Measurements from ENCODE around the gene DTX1. TPM values are rescaled to one million over a fixed set of nuclear protein-coding genes. Genes with fewer than 3 reads are reported as not detected.
A peak's percentile ranks its signal among the peaks of the same experiment; 100 is the strongest.

Gene DTX1
- total RNA-seq, 2 donors from 2014 or later, result 20.7 to 27.7 TPM

DNA sequence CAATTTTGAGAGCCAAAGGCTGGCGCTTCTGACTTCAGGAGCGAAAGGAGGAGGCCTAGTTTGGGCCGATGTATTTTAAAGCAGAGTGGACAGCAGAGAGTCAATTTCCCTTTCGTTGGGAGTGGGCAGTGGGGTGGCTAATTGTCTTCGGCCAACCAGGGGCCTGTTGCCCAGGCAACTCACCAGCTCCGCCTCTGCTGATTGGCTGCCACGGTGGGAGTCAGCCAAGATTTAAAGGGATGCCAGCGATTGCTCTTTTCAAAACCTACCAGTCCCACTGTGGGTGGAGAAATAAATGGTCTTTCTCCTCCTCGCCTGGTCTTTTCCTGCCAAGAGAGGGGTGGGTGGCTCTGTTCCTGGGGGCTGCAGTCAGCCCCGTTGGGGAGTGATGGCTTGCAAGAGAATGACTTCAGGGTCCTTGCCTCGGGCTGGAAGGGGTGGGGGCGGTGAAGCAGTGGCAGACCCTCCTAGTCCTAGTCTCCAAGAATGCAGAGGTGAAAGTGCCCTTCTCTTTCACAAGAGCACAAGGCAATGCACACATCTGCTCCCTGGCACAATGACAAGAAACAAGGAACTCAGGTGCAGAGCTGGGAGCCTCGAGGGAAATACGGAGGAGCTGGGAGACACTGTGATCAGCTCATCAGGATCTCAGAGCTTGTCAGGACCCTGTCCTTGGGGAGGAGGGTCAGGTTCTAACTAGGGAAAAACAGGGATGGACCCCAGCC is 41.3 kb downstream of the DTX1 start:
- peak; percentile 12 for ATAC-seq

DNA sequence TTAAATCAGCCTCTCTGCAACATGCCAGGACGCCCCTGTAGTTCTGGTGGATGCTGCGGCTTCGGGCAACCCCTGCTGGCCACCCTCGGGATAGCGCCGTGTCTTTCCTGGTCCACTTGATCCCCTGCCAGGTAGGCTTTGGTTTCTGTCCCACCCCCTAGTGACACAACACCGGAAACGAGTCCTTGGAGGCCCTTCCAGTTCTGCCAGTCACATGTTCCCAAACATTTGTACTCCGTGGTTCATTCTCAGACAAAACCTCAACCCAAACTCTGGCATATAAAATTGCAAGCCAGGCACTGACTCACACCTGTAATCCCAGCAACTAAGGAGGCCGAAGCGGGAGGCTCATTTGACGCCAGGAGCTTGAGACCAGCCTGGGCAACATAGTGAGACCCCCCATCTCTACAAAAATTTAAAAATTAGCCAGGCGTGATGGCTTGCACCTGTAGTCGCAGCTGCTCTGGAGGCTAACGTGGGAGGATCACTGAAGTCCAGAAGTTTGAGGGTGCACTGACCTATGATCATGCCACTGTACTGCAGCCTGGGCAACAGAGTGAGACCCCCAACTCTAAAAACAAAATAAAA is 42.0 kb downstream of the DTX1 start:
- Mint-ChIP-seq H3K4me3 (no peak overlapping the region), H3K27me3 (no peaks in the 10 kb centered on the region), H3K4me1 (peaks cover 19% of the 10 kb centered on the region), H3K36me3 (ENCODE audit: low read depth) (no peaks in the 10 kb centered on the region), H3K27ac (no peak overlapping the region)
- peak; percentile 85 for ATAC-seq
- H3K9me3 ChIP-seq (ENCODE audit: control insufficient read depth, low read length, poor library complexity, severe bottlenecking), result no peaks in the 10 kb centered on the region
- peak; percentile 44 to 56 (median 56) for DNase-seq

More for the DNA sequence above, 41.3 kb downstream of the DTX1 start:
- Mint-ChIP-seq H3K27ac (peak overlapping the region; percentile 54), H3K4me3 (no peak overlapping the region), H3K27me3 (no peaks in the 10 kb centered on the region), H3K4me1 (peaks cover 19% of the 10 kb centered on the region), H3K36me3 (ENCODE audit: low read depth) (no peaks in the 10 kb centered on the region)
- DNase-seq, result no peak
- H3K9me3 ChIP-seq (ENCODE audit: control insufficient read depth, low read length, poor library complexity, severe bottlenecking), result no peaks in the 10 kb centered on the region

DNA sequence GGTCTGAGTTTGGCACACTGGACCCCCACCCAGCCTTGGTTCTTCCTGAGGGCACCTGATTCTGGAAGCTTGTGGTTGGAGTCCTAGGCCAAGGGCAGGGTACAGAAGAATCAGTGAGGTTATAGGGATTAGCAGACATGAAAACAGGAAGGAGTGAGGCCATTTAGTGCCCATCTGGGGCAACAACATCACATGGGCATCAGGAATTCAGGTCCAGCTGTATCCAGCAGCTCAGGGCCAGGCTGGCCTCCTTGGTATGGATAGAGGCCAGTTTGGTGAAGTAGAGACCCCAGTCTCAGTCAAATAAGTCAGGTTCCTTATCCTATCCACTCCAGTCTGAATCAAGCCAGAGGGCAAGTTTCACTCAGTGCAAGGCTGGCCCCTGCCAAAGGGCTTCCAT is 42.8 kb downstream of the DTX1 start:
- Mint-ChIP-seq H3K27me3 (no peaks in the 10 kb centered on the region), H3K36me3 (ENCODE audit: low read depth) (no peaks in the 10 kb centered on the region), H3K4me1 (peaks cover 22% of the 10 kb centered on the region), H3K27ac (peak overlapping the region; percentile 24), H3K4me3 (no peak overlapping the region)
- ATAC-seq, result no peak
- no peaks in the 10 kb centered on the region for H3K9me3 ChIP-seq (ENCODE audit: control insufficient read depth, low read length, poor library complexity, severe bottlenecking)
- DNase-seq, result no peak

DNA sequence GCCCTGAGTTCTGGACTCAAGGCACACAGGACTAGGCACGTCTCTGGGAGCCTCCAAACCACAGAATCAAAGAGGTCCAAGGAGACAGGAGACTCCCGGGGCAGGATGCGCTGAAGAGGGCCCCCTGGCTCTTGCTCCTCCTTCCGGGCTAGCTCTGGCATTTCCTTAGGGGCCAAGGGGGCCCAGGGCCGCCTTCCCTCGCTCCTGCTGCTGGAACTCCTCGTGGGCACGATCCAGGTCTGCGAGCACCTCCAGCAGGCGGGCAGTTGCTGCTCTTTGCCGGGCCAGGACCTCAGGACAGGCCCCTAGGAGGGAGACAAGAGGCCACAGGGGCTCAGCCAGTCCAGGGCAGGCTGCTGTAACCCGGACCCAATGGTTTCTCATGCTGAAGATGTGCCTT is 43.2 kb downstream of the DTX1 start:
- no peak overlapping the region for H3K4me3 Mint-ChIP-seq
- ATAC-seq (no peak), DNase-seq (no peak)
- H3K27ac Mint-ChIP-seq, result peak overlapping the region; percentile 24
- H3K4me1 Mint-ChIP-seq, result peaks cover 22% of the 10 kb centered on the region
- H3K9me3 ChIP-seq (ENCODE audit: control insufficient read depth, low read length, poor library complexity, severe bottlenecking), result no peaks in the 10 kb centered on the region
- no peaks in the 10 kb centered on the region for H3K36me3 Mint-ChIP-seq (ENCODE audit: low read depth)
- no peaks in the 10 kb centered on the region for H3K27me3 Mint-ChIP-seq

DNA sequence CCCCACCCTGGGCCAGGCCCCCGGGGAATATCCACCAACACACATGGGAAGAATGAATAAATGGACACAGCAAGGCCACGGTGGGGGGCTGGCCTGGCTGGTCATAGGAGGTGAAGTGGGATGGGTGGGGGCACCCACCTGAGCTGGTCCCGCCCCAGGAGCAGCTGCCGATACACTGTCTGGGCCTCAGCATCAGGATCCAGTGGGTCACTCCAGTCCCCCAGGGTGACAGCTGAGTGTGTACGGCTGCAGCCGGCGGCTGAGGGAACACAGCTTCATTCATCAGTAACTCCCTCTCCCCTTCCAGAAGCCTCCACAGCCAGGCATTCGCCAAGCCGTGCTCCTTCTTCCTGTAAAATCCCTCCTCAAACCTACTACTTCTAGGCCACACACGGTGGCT is 45.2 kb downstream of the DTX1 start:
- no peaks in the 10 kb centered on the region for H3K36me3 Mint-ChIP-seq (ENCODE audit: low read depth)
- H3K4me1 Mint-ChIP-seq, result peaks cover 19% of the 10 kb centered on the region
- no peak overlapping the region for H3K27ac Mint-ChIP-seq
- H3K9me3 ChIP-seq (ENCODE audit: control insufficient read depth, low read length, poor library complexity, severe bottlenecking), result no peaks in the 10 kb centered on the region
- ATAC-seq (no peak), DNase-seq (no peak)
- H3K4me3 Mint-ChIP-seq, result no peak overlapping the region
- H3K27me3 Mint-ChIP-seq, result no peaks in the 10 kb centered on the region

DNA sequence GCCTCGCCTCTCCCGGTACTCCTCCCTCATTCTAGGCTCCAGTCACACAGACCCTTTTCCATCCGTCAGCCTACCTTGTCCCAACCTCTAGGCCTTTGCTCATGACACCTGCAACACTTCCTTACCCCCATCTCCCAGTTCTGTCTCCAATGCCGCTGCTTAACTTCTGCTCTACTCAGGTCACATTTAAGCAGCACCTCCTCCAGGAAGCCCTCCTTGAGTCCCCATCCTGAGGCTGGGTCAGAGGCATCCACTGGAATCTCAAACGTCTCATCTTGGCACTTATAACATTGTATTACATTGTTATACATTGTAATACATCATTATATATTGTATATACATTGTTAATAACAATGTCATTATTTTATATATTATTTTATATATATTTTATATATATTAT is 46.3 kb downstream of the DTX1 start:
- Mint-ChIP-seq H3K27me3 (no peaks in the 10 kb centered on the region), H3K4me1 (peaks cover 18% of the 10 kb centered on the region), H3K36me3 (ENCODE audit: low read depth) (no peaks in the 10 kb centered on the region), H3K27ac (no peak overlapping the region), H3K4me3 (no peak overlapping the region)
- no peak for ATAC-seq
- no peak for DNase-seq
- H3K9me3 ChIP-seq (ENCODE audit: control insufficient read depth, low read length, poor library complexity, severe bottlenecking), result no peaks in the 10 kb centered on the region

DNA sequence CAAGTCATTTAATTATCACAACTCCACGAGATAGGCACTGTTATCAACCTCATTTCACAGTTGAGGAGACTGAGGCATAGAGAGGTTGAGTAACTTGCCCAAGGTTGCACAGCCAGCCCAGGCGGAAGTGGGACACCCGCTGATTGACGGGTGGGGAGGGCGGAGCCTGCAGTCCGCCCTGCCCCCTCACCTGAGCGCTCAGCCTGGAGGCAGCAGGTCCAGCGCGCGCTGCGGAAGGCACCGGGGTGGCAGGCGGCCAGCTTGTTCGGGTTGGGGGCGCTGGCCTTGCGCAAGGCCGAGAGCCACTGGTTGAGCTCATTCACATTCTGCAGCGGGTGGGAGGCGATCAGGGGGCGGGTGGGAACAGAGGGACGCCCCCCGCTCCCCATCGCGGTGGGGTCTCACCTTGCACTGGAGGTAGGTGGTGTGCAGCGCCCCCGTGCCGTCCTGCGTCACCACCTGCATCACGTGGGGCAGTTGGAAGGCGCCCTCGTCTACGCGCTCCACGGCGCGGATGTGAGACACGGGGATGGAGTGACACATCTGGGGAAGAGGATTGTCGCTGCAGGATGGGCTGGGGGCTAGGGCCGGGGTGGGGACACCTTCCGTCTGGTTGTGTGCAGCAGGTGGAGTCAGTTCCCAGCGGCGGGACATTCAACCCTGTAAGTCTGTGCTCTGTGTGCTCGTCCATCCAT is 47.4 kb downstream of the DTX1 start:
- H3K9me3 ChIP-seq (ENCODE audit: control insufficient read depth, low read length, poor library complexity, severe bottlenecking), result no peaks in the 10 kb centered on the region
- DNase-seq (peak in 2 of 3 donors; percentile 42 to 57), ATAC-seq (peak; percentile 94)
- H3K4me3 Mint-ChIP-seq, result peak overlapping the region; percentile 80
- no peaks in the 10 kb centered on the region for H3K36me3 Mint-ChIP-seq (ENCODE audit: low read depth)
- H3K27ac Mint-ChIP-seq, result peak overlapping the region; percentile 80
- no peaks in the 10 kb centered on the region for H3K27me3 Mint-ChIP-seq
- peaks cover 14% of the 10 kb centered on the region for H3K4me1 Mint-ChIP-seq

DNA sequence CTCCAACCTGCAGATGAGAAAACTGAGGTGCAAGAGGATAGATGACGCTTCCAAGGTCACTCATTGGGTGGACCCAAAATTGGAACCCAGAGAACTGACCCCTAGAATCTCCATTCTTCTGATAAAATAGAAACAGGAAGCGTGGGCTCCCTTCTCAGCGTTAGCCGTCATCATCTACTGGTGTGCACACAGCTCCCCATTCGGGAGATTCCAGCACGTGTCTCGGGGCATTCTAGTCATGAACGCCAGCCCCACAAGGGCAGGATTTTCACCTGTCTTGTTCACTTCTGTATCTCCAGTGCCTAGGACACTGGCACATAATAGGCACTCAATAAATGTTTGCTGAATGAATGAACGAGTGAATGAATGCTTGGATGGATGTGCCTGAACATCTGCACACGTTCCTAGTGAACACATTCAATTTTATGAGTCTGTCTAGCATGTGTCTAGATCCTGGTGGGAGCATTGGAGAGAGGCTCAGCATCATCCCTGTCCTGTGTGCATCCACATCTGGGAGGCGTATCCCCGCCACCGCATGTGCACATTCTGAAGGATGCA is 48.5 kb downstream of the DTX1 start:
- H3K36me3 Mint-ChIP-seq (ENCODE audit: low read depth), result no peaks in the 10 kb centered on the region
- H3K27ac Mint-ChIP-seq, result peak overlapping the region; percentile 80
- no peaks in the 10 kb centered on the region for H3K27me3 Mint-ChIP-seq
- H3K4me3 Mint-ChIP-seq, result peak overlapping the region; percentile 80
- ATAC-seq, result no peak
- H3K9me3 ChIP-seq (ENCODE audit: control insufficient read depth, low read length, poor library complexity, severe bottlenecking), result no peaks in the 10 kb centered on the region
- DNase-seq, result no peak
- H3K4me1 Mint-ChIP-seq, result peaks cover 20% of the 10 kb centered on the region

DNA sequence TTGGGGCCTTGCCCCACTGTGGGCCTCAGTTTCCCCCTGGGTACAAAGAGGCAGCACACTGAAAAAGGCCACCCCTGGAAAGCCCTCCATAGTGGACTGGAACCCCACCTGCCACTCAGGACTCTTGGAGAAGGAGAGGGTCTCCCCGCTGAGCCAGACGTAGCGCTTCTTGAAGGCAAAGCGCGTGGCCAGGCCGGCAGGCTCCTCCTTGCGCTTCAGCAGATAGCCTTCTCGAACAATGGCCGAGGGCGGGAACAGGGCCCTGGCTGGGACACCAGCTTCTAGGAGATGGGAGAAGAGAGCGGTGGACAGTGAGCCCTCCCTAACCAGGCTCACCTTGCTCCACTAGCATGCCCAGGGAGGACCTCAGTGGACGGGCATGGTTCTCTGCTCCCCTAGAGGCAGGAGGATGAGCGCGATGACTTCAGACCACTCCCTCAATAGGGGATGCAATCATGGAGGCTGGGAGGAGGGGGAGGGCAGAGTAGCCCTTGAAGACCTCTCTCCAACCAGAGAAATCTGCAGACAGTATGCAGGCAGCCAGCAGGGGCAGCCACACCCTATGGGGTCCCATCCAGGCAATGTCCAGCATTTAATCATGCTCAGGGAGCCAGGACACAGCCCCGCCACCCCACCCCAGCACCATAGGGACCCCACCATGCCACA is 49.2 kb downstream of the DTX1 start:
- H3K36me3 Mint-ChIP-seq (ENCODE audit: low read depth), result no peaks in the 10 kb centered on the region
- DNase-seq (no peak), ATAC-seq (no peak)
- no peaks in the 10 kb centered on the region for H3K9me3 ChIP-seq (ENCODE audit: control insufficient read depth, low read length, poor library complexity, severe bottlenecking)
- peak overlapping the region; percentile 56 for H3K27ac Mint-ChIP-seq
- no peaks in the 10 kb centered on the region for H3K27me3 Mint-ChIP-seq
- H3K4me3 Mint-ChIP-seq, result no peak overlapping the region
- H3K4me1 Mint-ChIP-seq, result peaks cover 20% of the 10 kb centered on the region

DNA sequence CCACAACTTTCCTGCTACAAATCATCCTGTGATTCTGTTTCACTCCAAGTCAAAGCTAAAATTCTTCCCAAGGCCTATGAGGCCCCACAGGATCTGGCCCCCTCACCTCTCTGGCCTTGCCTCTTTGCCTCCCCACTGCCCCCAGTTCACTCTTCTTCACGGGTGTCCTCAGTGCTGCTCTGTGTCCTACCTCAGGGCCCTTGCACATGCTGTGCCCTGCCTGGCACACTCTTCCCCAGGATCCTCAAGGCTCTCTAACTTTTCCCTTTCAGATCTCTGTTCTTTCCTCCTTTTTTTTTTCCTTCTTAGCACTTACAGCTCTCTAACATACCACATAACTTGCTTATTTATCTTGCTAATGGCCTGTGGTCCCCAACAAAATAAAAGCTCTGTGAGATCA is 49.8 kb downstream of the DTX1 start:
- H3K4me1 Mint-ChIP-seq, result peaks cover 20% of the 10 kb centered on the region
- no peaks in the 10 kb centered on the region for H3K9me3 ChIP-seq (ENCODE audit: control insufficient read depth, low read length, poor library complexity, severe bottlenecking)
- H3K27me3 Mint-ChIP-seq, result no peaks in the 10 kb centered on the region
- no peaks in the 10 kb centered on the region for H3K36me3 Mint-ChIP-seq (ENCODE audit: low read depth)
- DNase-seq (no peak), ATAC-seq (no peak)
- peak overlapping the region; percentile 56 for H3K27ac Mint-ChIP-seq
- H3K4me3 Mint-ChIP-seq, result no peak overlapping the region

DNA sequence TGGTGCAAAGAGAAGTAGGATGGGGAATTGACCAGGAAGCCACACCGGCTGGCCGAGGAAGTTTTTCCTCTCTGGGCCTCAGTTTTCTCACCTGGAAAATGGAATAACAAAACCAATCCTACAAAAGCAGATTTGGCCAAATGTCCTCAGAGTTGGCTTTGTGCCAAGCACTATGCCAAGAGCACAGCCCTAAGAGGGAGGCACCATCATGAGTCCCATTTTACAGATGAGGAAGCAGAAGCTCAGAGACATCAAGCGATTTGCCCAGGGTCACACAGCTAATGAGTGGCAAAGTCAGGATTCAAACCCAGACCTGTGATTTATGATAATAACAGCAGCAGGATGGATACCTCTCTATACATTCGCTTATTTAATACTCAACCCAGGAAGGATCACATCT is 51.8 kb downstream of the DTX1 start:
- no peak overlapping the region for H3K4me3 Mint-ChIP-seq
- ATAC-seq, result no peak
- H3K27me3 Mint-ChIP-seq, result no peaks in the 10 kb centered on the region
- no peak for DNase-seq
- H3K4me1 Mint-ChIP-seq, result peaks cover 16% of the 10 kb centered on the region
- H3K27ac Mint-ChIP-seq, result peak overlapping the region; percentile 68
- H3K36me3 Mint-ChIP-seq (ENCODE audit: low read depth), result no peaks in the 10 kb centered on the region
- H3K9me3 ChIP-seq (ENCODE audit: control insufficient read depth, low read length, poor library complexity, severe bottlenecking), result no peaks in the 10 kb centered on the region

DNA sequence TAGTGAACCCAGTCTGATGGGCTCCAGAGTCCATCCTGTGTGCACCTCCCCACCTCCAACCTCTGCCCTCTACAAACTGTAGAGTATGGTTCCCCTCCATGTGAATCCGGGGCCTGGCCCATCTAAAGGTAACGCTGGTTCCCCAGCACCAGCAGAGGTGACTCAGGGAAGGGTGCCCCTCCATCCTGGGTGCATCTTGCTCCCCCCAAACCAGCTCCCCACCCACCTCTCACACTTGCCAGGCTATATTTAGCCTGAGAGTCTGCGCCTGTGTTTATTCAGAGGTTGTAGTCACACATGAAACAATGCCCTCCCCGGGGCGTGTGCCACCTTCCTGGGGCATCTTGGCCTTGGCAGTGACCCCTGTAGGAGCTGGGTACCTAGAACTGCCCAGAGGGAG is 52.8 kb downstream of the DTX1 start:
- Mint-ChIP-seq H3K4me3 (no peak overlapping the region), H3K4me1 (peaks cover 13% of the 10 kb centered on the region), H3K36me3 (ENCODE audit: low read depth) (no peaks in the 10 kb centered on the region), H3K27ac (peak overlapping the region; percentile 68), H3K27me3 (no peaks in the 10 kb centered on the region)
- no peaks in the 10 kb centered on the region for H3K9me3 ChIP-seq (ENCODE audit: control insufficient read depth, low read length, poor library complexity, severe bottlenecking)
- ATAC-seq (no peak), DNase-seq (no peak)
